ENCODE data around the gene PREX1. TPM values are rescaled to one million over a fixed set of nuclear protein-coding genes. Genes with fewer than 3 reads are reported as not detected.

Gene PREX1
- total RNA-seq, 3 donors from 2014 or later: 53.1 to 84.2 (median 65.1) TPM

DNA sequence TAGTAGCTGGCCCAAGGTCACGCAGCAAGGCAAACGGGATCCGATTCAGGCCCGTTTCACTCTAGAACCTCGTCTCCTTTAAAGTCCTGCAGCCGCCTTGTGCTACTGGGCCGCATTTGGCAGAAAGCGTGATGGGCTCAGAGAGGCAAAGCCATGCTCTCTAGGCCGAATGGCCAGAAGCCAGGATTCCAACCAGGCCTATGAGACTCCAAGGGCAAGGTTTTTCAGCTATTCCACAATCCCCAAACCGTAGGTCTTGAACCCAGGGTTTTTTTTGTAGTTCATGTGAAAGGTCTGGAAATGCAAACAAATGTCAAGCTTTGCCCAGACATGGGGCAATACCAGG lies 174.1 kb downstream of the PREX1 start:
- no peak for TF ChIP-seq POLR2A (IDR thresholded peaks at IDR 0.05)
- TF ChIP-seq POLR2AphosphoS5 (IDR thresholded peaks at IDR 0.05): no peak
- no peak for TF ChIP-seq CTCF (IDR thresholded peaks at IDR 0.05)
- no peak overlapping the region for H3K4me3 ChIP-seq
- H3K4me1 ChIP-seq: no peaks in the 10 kb centered on the region
- no peak for DNase-seq (ENCODE audit: low spot score in 2 of 2)
- H3K27me3 ChIP-seq: no peaks in the 10 kb centered on the region
- H3K36me3 ChIP-seq: peaks cover 2% of the 10 kb centered on the region
- no peaks in the 10 kb centered on the region for H3K9me3 ChIP-seq
- H3K27ac ChIP-seq: no peak overlapping the region
- intact Hi-C loops (cut with DNase I; ENCODE audit: low total_unique reads): no loop called here

DNA sequence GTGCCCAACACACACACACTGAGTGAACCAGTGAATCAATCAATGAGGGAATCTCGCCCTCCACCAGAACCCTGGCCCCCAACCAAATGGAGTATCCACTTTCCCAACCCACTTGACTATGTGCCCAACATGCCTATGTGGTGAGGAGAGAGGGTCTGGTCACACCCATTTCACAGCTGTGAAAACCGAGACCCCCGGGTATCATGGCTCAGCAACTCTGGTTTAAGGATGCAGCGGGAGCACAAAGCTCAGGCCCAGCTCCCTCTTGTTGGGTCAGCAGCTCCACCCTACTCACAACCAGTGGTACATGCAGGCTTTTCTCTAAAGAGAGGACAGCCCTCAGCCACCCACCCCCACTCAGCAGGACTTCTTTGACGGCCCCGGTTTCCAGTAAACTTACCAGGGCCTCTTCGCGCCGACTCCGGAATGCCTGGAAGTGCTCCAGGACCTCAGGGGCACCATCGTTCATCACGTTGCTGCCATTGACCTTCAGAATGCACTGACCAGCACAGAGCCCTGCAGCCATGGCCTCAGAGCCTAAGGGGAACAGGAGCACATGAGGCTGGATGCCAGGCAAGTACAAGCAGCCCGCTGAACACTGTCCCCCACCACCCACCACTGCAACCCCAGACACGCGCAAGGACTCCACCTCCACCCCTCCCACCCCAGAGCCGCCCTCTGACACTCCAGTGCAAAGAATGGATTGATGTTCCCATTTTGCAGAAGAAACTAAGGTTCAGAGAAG lies 174.7 kb downstream of the PREX1 start:
- no peak overlapping the region for H3K4me3 ChIP-seq
- H3K27ac ChIP-seq: no peak overlapping the region
- intact Hi-C loops (cut with DNase I; ENCODE audit: low total_unique reads): no loop called here
- peaks cover 2% of the 10 kb centered on the region for H3K36me3 ChIP-seq
- no peaks in the 10 kb centered on the region for H3K27me3 ChIP-seq
- no peaks in the 10 kb centered on the region for H3K4me1 ChIP-seq
- DNase-seq (ENCODE audit: low spot score in 2 of 2): no peak
- no peaks in the 10 kb centered on the region for H3K9me3 ChIP-seq
- TF ChIP-seq CTCF (IDR thresholded peaks at IDR 0.05) (no peak), POLR2A (IDR thresholded peaks at IDR 0.05) (no peak)

DNA sequence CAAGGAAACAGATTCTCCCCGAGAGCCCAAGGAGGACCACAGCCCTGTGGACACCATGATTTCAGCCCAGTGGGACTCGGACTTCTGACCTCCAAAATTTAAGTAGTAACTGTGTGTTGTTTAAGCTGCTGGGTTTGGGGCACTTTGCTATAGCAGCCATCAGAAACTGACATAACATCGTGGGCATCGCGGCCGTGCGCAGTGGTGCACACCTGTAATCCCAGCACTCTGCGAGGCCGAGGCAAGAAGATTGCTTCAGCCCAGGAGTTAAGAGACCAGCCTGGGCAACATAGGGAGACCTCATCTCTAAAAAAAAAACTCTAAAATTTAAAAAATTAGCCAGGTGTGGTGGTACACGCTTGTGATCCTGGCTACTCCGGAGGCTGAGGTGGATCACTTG lies 175.8 kb downstream of the PREX1 start:
- Histone ChIP-seq H3K9me3 (no peaks in the 10 kb centered on the region), H3K27me3 (no peaks in the 10 kb centered on the region), H3K4me1 (no peaks in the 10 kb centered on the region), H3K36me3 (peaks cover 2% of the 10 kb centered on the region), H3K27ac (no peak overlapping the region), H3K4me3 (no peak overlapping the region)
- intact Hi-C loops (cut with DNase I; ENCODE audit: low total_unique reads): no loop called here
- DNase-seq (ENCODE audit: low spot score in 2 of 2): no peak
- TF ChIP-seq CTCF (IDR thresholded peaks at IDR 0.05) (no peak), POLR2AphosphoS5 (IDR thresholded peaks at IDR 0.05) (no peak), POLR2A (IDR thresholded peaks at IDR 0.05) (no peak)

DNA sequence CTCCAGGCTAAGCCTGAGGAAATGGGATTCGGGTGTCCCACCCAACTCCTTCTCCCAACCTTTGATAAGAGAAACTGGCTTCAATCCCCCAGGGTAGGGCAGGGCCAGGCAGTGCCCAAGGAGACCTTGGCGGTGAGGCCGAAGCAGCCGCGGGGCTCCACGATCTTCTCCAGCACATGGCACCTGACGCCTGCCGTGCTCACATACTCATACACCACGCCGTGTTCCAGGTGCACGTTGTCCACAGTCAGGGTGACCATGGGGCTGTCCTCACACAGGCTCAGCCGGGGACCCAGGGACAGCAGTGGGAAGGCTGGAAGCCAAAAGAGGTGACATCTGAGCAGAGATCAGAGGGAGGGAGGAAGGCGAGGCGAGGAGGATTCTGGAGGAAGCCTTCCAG lies 176.5 kb downstream of the PREX1 start:
- no peaks in the 10 kb centered on the region for H3K27me3 ChIP-seq
- intact Hi-C loops (cut with DNase I; ENCODE audit: low total_unique reads): no loop called here
- H3K4me1 ChIP-seq: no peaks in the 10 kb centered on the region
- no peaks in the 10 kb centered on the region for H3K9me3 ChIP-seq
- H3K36me3 ChIP-seq: peaks cover 2% of the 10 kb centered on the region
- H3K4me3 ChIP-seq: no peak overlapping the region
- H3K27ac ChIP-seq: no peak overlapping the region
- TF ChIP-seq CTCF (IDR thresholded peaks at IDR 0.05) (no peak), POLR2AphosphoS5 (IDR thresholded peaks at IDR 0.05) (no peak), POLR2A (IDR thresholded peaks at IDR 0.05) (no peak)
- DNase-seq (ENCODE audit: low spot score in 2 of 2): no peak

DNA sequence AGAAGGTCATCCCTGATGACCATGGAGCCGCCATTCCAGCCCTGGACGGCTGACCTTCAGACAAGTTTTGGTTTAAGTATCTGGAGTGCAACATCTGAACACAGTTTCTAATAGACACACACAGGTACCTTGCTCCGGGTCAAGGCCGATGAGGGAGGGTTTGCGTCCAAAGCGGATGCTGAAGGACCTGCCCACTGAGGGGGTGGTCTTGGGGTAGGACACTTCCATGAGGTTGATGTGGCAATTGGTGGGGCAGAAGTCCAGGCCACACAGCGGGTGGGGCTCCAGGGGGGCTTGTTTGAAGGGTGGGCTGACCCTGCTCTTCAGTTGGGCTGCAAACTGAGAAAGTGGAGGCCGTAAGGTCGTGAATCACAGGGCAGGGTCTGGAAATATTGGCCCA lies 177.9 kb downstream of the PREX1 start:
- H3K4me3 ChIP-seq: no peak overlapping the region
- no peaks in the 10 kb centered on the region for H3K9me3 ChIP-seq
- TF ChIP-seq CTCF (IDR thresholded peaks at IDR 0.05): no peak
- TF ChIP-seq POLR2A (IDR thresholded peaks at IDR 0.05): no peak
- TF ChIP-seq POLR2AphosphoS5 (IDR thresholded peaks at IDR 0.05): no peak
- H3K27ac ChIP-seq: no peak overlapping the region
- intact Hi-C loops (cut with DNase I; ENCODE audit: low total_unique reads): no loop called here
- H3K36me3 ChIP-seq: peaks cover 2% of the 10 kb centered on the region
- no peak for DNase-seq (ENCODE audit: low spot score in 2 of 2)
- H3K27me3 ChIP-seq: no peaks in the 10 kb centered on the region
- H3K4me1 ChIP-seq: no peaks in the 10 kb centered on the region
